Stimulated activated naive CD8-positive, alpha-beta T cell treated with anti-CD3 and anti-CD28 coated beads, Interleukin-15, Interleukin-2, amounts not matched to agents 100 ng/mL and 50 ng/mL, for 24 hours (primary cell): ENCODE results near the gene COL4A4.

Experiments used
- H3K27ac Mint-ChIP-seq: one replicate; pipeline ENCODE4 v1.8.0; 2021; ENCODE audit warnings: mild to moderate bottlenecking, mixed read lengths
- H3K27me3 Mint-ChIP-seq: one replicate; pipeline ENCODE4 v1.8.0; 2021; ENCODE audit warnings: mixed read lengths
- H3K36me3 Mint-ChIP-seq: one replicate; pipeline ENCODE4 v1.8.0; 2021; ENCODE audit warnings: low read depth, mixed read lengths
- H3K4me1 Mint-ChIP-seq: one replicate; pipeline ENCODE4 v1.8.0; 2021; ENCODE audit warnings: low read depth, mixed read lengths
- H3K4me3 Mint-ChIP-seq: one replicate; pipeline ENCODE4 v1.8.0; 2021; ENCODE audit warnings: mild to moderate bottlenecking, mixed read lengths
- H3K9me3 Mint-ChIP-seq: one replicate; pipeline ENCODE4 v1.8.0; 2021; ENCODE audit warnings: mixed read lengths

The COL4A4 gene

GRCh38 chr2:227038550-227039189, 125.3 kb downstream of the COL4A4 start:
- no peaks in the 10 kb centered on the region for H3K4me1 Mint-ChIP-seq
- H3K4me3 Mint-ChIP-seq: no peak overlapping the region
- no peaks in the 10 kb centered on the region for H3K36me3 Mint-ChIP-seq
- H3K9me3 Mint-ChIP-seq: peaks cover 3% of the 10 kb centered on the region
- H3K27me3 Mint-ChIP-seq: peaks cover 25% of the 10 kb centered on the region
- no peak overlapping the region for H3K27ac Mint-ChIP-seq

- no peaks in the 10 kb centered on the region for H3K4me1 Mint-ChIP-seq
- H3K27me3 Mint-ChIP-seq: peaks cover 17% of the 10 kb centered on the region
- H3K9me3 Mint-ChIP-seq: peaks cover 3% of the 10 kb centered on the region
These were observed 127.5 kb downstream of the COL4A4 start for GRCh38 chr2:227036527-227036926.

GRCh38 chr2:227035711-227036367, 128.2 kb downstream of the COL4A4 start:
- Mint-ChIP-seq H3K4me1 (no peaks in the 10 kb centered on the region), H3K9me3 (peaks cover 3% of the 10 kb centered on the region), H3K27me3 (peaks cover 17% of the 10 kb centered on the region), H3K27ac (no peak overlapping the region), H3K36me3 (no peaks in the 10 kb centered on the region), H3K4me3 (no peak overlapping the region)

More at GRCh38 chr2:227036527-227036926, 127.5 kb downstream of the COL4A4 start:
- H3K4me3 Mint-ChIP-seq: no peak overlapping the region
- no peak overlapping the region for H3K27ac Mint-ChIP-seq
- H3K36me3 Mint-ChIP-seq: no peaks in the 10 kb centered on the region

DNA sequence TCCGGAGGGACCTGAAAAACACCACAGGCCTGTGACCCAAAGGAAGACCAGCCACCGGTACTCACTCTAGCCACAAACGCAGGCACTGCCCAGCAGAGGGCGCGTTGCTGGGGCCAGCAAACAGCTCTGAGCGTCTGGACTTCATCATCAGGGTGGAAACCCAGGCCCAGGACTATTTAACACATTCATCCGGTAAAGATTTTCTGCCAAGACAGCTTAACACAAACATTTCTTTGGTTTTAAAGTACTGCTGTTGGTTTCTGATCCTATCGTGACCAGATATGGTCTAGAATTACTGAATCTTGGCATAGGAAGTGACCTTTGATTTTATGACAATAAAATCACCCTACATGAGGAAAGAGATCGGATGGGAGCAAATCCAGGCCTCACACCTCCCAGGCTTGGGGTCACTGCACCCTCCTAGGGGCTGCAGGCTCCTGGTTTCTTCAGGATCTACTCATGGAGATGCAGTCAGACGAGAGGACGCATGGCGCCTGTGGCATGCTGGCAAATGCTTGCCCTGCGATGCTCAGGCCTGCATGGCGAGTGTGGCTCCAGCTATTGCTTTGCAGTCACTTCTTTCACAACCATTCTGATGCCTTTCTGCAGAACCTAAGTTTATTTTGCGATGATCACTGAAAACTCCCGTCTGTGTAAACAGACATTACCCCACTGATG, 130.4 kb downstream of the COL4A4 start:
- Mint-ChIP-seq H3K9me3 (peaks cover 3% of the 10 kb centered on the region), H3K4me1 (no peaks in the 10 kb centered on the region), H3K27ac (no peak overlapping the region), H3K4me3 (no peak overlapping the region), H3K27me3 (peaks cover 8% of the 10 kb centered on the region), H3K36me3 (no peaks in the 10 kb centered on the region)

GRCh38 chr2:227031379-227031778, 132.6 kb downstream of the COL4A4 start:
- Mint-ChIP-seq H3K9me3 (peaks cover 3% of the 10 kb centered on the region), H3K27me3 (peaks cover 9% of the 10 kb centered on the region), H3K36me3 (no peaks in the 10 kb centered on the region), H3K27ac (no peak overlapping the region), H3K4me1 (no peaks in the 10 kb centered on the region), H3K4me3 (no peak overlapping the region)

- Mint-ChIP-seq H3K4me1 (no peaks in the 10 kb centered on the region), H3K4me3 (no peak overlapping the region), H3K9me3 (peaks cover 3% of the 10 kb centered on the region), H3K27me3 (peaks cover 9% of the 10 kb centered on the region), H3K36me3 (no peaks in the 10 kb centered on the region), H3K27ac (no peak overlapping the region)
These were observed 133.2 kb downstream of the COL4A4 start for GRCh38 chr2:227030789-227031188.

DNA sequence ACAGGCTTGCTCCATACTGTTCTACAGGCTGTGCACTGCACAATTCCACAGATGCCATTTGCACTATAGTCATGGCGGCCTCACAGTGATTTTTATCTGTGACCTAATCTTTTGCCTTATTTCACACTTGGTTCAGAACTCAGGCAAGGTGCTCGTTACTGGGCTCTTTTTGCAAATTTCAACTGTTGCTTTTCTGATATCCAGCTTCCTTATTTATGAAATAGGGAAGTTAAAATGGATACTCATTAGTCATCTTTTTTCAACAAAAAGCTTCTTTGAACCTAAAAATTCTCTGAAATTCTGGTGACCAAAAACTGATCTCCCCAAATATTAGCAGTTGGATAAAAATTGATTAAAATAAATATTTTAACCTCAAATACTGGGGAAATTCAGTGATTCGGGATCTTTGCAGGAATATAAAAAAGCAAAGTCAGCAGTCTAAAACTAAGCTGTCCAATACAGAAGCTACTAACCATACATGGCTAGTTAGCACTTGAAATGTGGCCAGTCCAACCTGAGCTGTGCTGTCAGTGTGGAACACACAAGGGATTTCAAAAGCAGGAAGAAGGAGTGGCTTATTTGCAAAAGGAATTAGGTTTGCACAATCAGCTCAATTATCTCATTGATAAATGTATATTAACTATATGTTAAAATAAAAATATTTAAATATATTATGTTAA, 134.4 kb downstream of the COL4A4 start:
- Mint-ChIP-seq H3K36me3 (no peaks in the 10 kb centered on the region), H3K27me3 (peaks cover 5% of the 10 kb centered on the region), H3K4me3 (no peak overlapping the region), H3K4me1 (no peaks in the 10 kb centered on the region), H3K9me3 (no peaks in the 10 kb centered on the region), H3K27ac (no peak overlapping the region)

DNA sequence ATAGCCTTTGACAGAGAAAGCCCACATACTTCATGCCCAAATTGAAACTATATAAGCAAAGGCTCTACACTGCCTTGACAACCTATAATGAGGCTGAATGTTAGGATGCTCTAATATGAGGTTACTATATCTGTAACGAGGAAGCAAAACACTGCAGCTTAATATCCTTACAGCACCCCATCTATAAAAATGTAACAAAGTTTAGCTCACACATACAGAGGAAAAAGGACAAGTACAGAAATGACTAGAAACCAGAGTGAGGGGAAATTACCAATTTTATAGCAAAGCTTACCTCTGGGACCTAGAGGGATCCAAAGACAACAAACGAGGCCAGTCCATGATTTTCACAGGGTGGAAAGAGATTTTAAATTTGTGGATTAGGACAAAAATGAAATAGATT, 138.5 kb downstream of the COL4A4 start:
- no peaks in the 10 kb centered on the region for H3K9me3 Mint-ChIP-seq
- no peak overlapping the region for H3K4me3 Mint-ChIP-seq
- no peaks in the 10 kb centered on the region for H3K36me3 Mint-ChIP-seq
- H3K4me1 Mint-ChIP-seq: no peaks in the 10 kb centered on the region
- H3K27me3 Mint-ChIP-seq: peaks cover 8% of the 10 kb centered on the region
- H3K27ac Mint-ChIP-seq: no peak overlapping the region

DNA sequence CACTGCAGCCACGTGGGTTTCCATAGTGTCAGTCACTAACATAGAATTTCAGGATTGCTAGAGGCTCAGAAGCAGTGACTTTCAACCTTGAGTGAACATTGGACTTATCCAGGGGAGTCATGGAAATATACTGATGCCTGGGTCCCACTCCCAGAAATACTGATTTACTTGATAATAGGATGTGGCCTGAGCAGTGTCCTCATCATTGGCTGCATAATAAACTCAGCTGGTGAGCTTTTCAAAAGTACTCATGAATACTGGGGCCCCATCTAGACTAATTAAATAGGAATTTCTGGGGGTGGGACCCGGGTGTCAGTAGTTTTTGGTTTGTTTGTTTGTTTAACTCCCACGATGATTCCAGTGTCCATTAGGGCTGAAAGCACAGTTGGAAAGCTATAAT, 141.4 kb downstream of the COL4A4 start:
- Mint-ChIP-seq H3K4me3 (no peak overlapping the region), H3K4me1 (no peaks in the 10 kb centered on the region), H3K9me3 (no peaks in the 10 kb centered on the region), H3K36me3 (no peaks in the 10 kb centered on the region), H3K27ac (no peak overlapping the region), H3K27me3 (peaks cover 3% of the 10 kb centered on the region)

DNA sequence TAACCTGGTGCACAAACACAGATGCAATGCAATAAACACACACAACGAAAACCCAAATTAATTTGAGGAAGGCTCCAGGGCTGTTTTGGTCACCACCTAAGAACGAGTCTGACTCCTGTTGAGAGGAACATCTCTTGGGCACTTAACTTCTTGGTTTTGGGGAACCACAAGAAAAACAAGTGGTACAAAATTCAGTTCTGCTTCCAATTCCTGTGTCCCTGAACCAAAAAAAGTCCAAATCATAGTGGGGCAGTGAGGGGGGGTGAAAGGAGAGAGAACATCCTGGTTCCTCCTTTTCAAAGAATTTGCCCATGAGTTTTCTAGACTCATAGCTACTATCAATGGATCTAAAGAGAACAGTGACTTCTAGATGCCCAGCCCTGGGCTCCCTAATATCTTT, 143.6 kb downstream of the COL4A4 start:
- no peak overlapping the region for H3K27ac Mint-ChIP-seq
- no peaks in the 10 kb centered on the region for H3K4me1 Mint-ChIP-seq
- no peaks in the 10 kb centered on the region for H3K9me3 Mint-ChIP-seq
- H3K27me3 Mint-ChIP-seq: peaks cover 3% of the 10 kb centered on the region
- H3K4me3 Mint-ChIP-seq: no peak overlapping the region
- no peaks in the 10 kb centered on the region for H3K36me3 Mint-ChIP-seq

DNA sequence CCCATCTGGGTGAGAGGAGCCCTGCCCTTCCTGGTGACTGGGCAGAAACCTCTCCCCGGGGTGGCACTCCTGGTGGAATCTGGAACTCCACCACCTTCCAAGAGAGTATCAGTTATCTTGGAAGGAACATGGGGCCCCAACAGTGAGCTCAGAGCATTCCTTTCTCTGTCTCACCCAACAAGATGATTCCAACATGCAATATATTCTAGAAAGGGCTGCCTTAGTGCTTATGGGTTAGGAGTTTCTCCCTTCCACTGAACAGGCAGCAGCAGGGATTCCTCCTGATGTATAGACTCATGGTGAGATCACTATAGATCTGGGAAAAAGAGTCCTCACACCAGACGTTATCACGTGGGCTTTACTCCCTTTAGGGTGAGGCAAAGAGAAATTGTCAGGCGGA, 147.1 kb downstream of the COL4A4 start:
- Mint-ChIP-seq H3K27ac (no peak overlapping the region), H3K27me3 (peaks cover 3% of the 10 kb centered on the region), H3K4me3 (no peak overlapping the region), H3K36me3 (no peaks in the 10 kb centered on the region), H3K4me1 (no peaks in the 10 kb centered on the region), H3K9me3 (no peaks in the 10 kb centered on the region)

DNA sequence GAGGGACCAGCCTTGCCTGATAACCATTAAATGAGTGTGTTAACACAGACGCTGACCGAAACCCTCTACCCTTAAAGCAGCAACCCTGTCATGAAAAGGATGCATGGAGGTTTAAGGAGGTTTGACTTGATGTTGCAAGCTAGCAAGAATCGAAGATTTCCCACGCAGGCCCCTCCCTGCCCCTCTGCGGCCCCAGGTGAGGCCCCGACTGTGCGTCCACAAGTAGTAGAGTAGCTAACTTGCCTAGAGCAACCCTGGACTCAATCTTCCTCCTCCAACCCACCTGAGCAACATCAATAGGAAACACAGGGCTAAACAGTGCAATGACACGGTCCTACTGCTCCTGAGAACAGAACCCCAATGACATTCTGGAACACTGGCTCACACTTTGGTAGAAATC, 150.1 kb downstream of the COL4A4 start:
- Mint-ChIP-seq H3K4me3 (no peak overlapping the region), H3K4me1 (no peaks in the 10 kb centered on the region), H3K27ac (no peak overlapping the region)

GRCh38 chr2:227013330-227013729, 150.7 kb downstream of the COL4A4 start:
- H3K4me3 Mint-ChIP-seq: no peak overlapping the region
- H3K9me3 Mint-ChIP-seq: no peaks in the 10 kb centered on the region
- H3K27ac Mint-ChIP-seq: no peak overlapping the region
- H3K27me3 Mint-ChIP-seq: no peaks in the 10 kb centered on the region
- no peaks in the 10 kb centered on the region for H3K4me1 Mint-ChIP-seq
- H3K36me3 Mint-ChIP-seq: no peaks in the 10 kb centered on the region

More for the DNA sequence above, 150.1 kb downstream of the COL4A4 start:
- Mint-ChIP-seq H3K36me3 (no peaks in the 10 kb centered on the region), H3K27me3 (no peaks in the 10 kb centered on the region), H3K9me3 (no peaks in the 10 kb centered on the region)

- H3K27ac Mint-ChIP-seq: no peak overlapping the region
- no peak overlapping the region for H3K4me3 Mint-ChIP-seq
- H3K9me3 Mint-ChIP-seq: no peaks in the 10 kb centered on the region
- H3K4me1 Mint-ChIP-seq: no peaks in the 10 kb centered on the region
- no peaks in the 10 kb centered on the region for H3K36me3 Mint-ChIP-seq
- no peaks in the 10 kb centered on the region for H3K27me3 Mint-ChIP-seq
These were observed 153.6 kb downstream of the COL4A4 start for GRCh38 chr2:227010433-227010832.

DNA sequence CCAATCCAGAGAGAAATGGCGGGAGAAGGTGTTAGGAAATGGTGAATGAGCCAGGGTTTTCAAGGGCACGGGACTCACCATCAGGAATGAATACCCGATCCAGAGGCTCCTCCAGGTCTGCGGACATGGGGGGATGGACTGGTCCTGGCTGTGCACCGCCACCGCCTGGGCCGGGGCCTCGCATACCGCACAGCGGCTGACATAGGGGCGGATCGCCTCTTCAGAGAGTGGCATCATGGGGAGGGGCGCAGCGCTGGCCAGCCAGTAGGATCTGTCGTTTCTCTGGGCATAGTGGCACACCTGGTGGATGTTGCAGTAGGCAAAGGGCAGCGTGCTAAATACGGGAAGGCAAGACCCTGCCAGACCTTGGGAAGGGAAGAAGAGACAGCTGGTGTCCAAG, 156.1 kb downstream of the COL4A4 start:
- no peak overlapping the region for H3K27ac Mint-ChIP-seq
- H3K4me1 Mint-ChIP-seq: no peaks in the 10 kb centered on the region
- no peaks in the 10 kb centered on the region for H3K36me3 Mint-ChIP-seq
- no peaks in the 10 kb centered on the region for H3K9me3 Mint-ChIP-seq
- no peak overlapping the region for H3K4me3 Mint-ChIP-seq
- H3K27me3 Mint-ChIP-seq: no peaks in the 10 kb centered on the region
